A549 treated with Mapracorat at 1 μM for 4 hours (cell line): ENCODE results near the gene TRIM34. TPM values are rescaled to one million over a fixed set of nuclear protein-coding genes. Genes with fewer than 3 reads are reported as not detected.

Source experiments
- total RNA-seq: library from RNA; stranded (reverse); fragments of 200-300 nt; extraction: Qiagen RNA extraction; gene quantifications from 5 replicates; pipeline ENCODE4 v1.2.3, GENCODE V29; 2022

The TRIM34 gene
- 2.9 to 3.7 TPM (median 3.1 TPM) in 5 replicates for total RNA-seq

GRCh38 chr11:5624489-5625279 is at the start of gene TRIM34:
TRIM34 (plus strand) TSS chr11:5625001; CDS start chr11:5632332, 7,331 bp downstream.

GRCh38 chr11:5580577-5580976 is 44.2 kb upstream of the TRIM34 start, which contains the start of gene OR52B6:
OR52B6 (plus strand) TSS chr11:5580877; CDS start chr11:5580877, 0 bp downstream.

GRCh38 chr11:5596607-5597201 is 28.1 kb upstream of the TRIM34 start, which contains the start of gene TRIM6:
TRIM6 (plus strand) TSS chr11:5596637; CDS start chr11:5596898, 261 bp downstream.

GRCh38 chr11:5684646-5685362 is 60.0 kb downstream of the TRIM34 start, which contains the start of gene TRIM5:
TRIM5 (minus strand) TSS chr11:5685074; CDS start chr11:5680177, 4,897 bp downstream.

GRCh38 chr11:5689551-5689983 is 64.8 kb downstream of the TRIM34 start, which contains the start of gene TRIM22:
TRIM22 (plus strand) TSS chr11:5689790; CDS start chr11:5696233, 6,443 bp downstream.

Other genes with a start within 250 kb of the TRIM34 start
- gene OR51M1, start 241.2 kb upstream of the TRIM34 start, total RNA-seq, result not detected in 5 replicates
- not detected in 5 replicates for gene OR51Q1, start 202.9 kb upstream of the TRIM34 start, total RNA-seq
- gene OR51I1, start 183.5 kb upstream of the TRIM34 start, total RNA-seq, result not detected in 5 replicates
- gene OR51I2, start 175.7 kb upstream of the TRIM34 start, total RNA-seq, result not detected in 5 replicates
- not detected in 5 replicates for gene OR52D1, start 136.3 kb upstream of the TRIM34 start, total RNA-seq
- gene UBQLN3, start 115.0 kb upstream of the TRIM34 start, total RNA-seq, result not detected in 5 replicates
- gene UBQLNL, start 108.3 kb upstream of the TRIM34 start, total RNA-seq, result not detected in 5 replicates
- not detected in 5 replicates for gene OR52H1, start 76.5 kb upstream of the TRIM34 start, total RNA-seq
- gene OR52B6, start 44.1 kb upstream of the TRIM34 start, total RNA-seq, result not detected in 5 replicates
- gene TRIM6, start 28.4 kb upstream of the TRIM34 start, total RNA-seq, result 8.7 to 9.9 TPM (median 9.2 TPM) in 5 replicates
- 8.7 to 10.9 TPM (median 10.5 TPM) in 5 replicates for gene TRIM5, start 60.1 kb downstream of the TRIM34 start, total RNA-seq
- gene TRIM22, start 64.8 kb downstream of the TRIM34 start, total RNA-seq, result 0.80 to 1.4 TPM (median 0.87 TPM) in 5 replicates
- gene OR56B1, start 111.4 kb downstream of the TRIM34 start, total RNA-seq, result not detected in 5 replicates
- gene OR52N4, start 129.2 kb downstream of the TRIM34 start, total RNA-seq, result not detected in 5 replicates
- gene OR52N5, start 158.4 kb downstream of the TRIM34 start, total RNA-seq, result not detected in 5 replicates
- not detected in 5 replicates for gene OR52N1, start 166.3 kb downstream of the TRIM34 start, total RNA-seq
- gene OR52N2, start 183.9 kb downstream of the TRIM34 start, total RNA-seq, result not detected in 5 replicates
- gene OR52E6, start 216.9 kb downstream of the TRIM34 start, total RNA-seq, result not detected in 5 replicates
- not detected in 5 replicates for gene OR52E8, start 232.7 kb downstream of the TRIM34 start, total RNA-seq